Caki2 (cell line): ENCODE results near the gene CIB4. TPM values are rescaled to one million over a fixed set of nuclear protein-coding genes. Genes with fewer than 3 reads are reported as not detected.
"Not testable (repeated sequence)": the region's sequence is repeated elsewhere in the genome, so short reads cannot be mapped to it uniquely, and the experiment has no call there.

Experiments used
- DNase-seq: peaks from one replicate; pipeline ENCODE4 v3.0.0-alpha.2; 2015; ENCODE audit warnings: low read depth
- in situ Hi-C: cut with HindIII; loops from 2 replicates; pipeline ENCODE4 v1.10.0; 2016; ENCODE audit warnings: low sequenced_read_pairs, low pct_unique_long_range_greater_than_20kb, mixed read lengths
- total RNA-seq: library from RNA; depleted of rRNA; stranded (reverse); fragments of >200 nt; shearing (Covaris generic); gene quantifications from 2 replicates; pipeline ENCODE4 v1.2.3, GENCODE V29; 2014; ENCODE audit warnings: low replicate concordance

The CIB4 gene
- total RNA-seq, 1 experiment from 2014 or later = not detected

- in situ Hi-C loops = no loop called here
- DNase-seq = no peak
These were observed 29.0 kb upstream of the CIB4 start for GRCh38 chr2:26670171-26670570.

- in situ Hi-C loops = no loop called here
- DNase-seq = no peak
These were observed 27.9 kb upstream of the CIB4 start for GRCh38 chr2:26668856-26669750.

- in situ Hi-C loops = no loop called here
- no peak for DNase-seq
These were observed 26.9 kb upstream of the CIB4 start for GRCh38 chr2:26668041-26668440.

- DNase-seq = no peak
- in situ Hi-C loops = no loop called here
These were observed 25.5 kb upstream of the CIB4 start for GRCh38 chr2:26666671-26667070.

DNA sequence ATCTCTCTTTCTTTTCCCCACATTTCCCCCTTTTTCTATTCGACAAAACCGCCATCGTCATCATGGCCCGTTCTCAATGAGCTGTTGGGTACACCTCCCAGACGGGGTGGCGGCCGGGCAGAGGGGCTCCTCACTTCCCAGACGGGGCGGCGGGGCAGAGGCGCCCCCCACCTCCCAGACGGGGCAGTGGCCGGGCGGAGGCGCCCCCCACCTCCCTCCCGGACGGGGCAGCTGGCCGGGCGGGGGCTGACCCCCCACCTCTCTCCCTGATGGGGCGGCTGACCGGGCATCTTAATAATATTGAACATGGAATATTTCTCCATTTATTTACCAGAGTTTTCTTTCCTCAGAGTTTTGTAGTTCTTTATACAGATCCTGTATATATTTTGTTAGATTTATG lies 24.1 kb upstream of the CIB4 start:
- in situ Hi-C loops = not testable (repeated sequence)

DNA sequence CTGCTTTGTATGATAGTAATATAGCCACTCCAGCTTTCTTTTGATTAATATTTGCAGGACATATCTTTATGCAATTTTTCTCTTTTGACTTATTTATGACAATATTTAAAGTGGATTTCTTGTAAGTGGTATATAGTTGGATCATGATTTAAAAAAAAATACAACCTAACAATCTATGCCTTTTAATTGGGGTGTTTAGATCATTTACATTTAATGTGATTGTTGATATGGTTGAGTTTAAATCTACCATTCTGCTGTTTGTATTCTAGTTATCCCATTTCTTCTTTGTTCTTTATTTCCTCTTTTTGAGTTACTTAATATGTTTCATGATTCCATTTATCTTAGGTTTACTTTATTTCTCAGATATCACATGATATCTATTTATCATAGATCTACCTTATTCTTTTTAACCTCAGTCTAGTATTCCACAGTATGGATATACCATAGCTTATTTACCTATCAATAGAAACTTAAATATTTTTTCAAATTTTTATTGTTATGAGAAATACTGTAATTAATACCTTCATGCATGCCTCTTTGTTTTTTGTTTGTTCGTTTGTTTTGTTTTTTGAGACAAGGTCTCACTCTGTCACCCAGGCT lies 19.3 kb upstream of the CIB4 start:
- in situ Hi-C loops = no loop called here
- DNase-seq = no peak

More for the DNA sequence above, 24.1 kb upstream of the CIB4 start:
- DNase-seq = not testable (repeated sequence)

GRCh38 chr2:26658691-26659346 lies 17.7 kb upstream of the CIB4 start:
- in situ Hi-C loops = no loop called here
- no peak for DNase-seq

DNA sequence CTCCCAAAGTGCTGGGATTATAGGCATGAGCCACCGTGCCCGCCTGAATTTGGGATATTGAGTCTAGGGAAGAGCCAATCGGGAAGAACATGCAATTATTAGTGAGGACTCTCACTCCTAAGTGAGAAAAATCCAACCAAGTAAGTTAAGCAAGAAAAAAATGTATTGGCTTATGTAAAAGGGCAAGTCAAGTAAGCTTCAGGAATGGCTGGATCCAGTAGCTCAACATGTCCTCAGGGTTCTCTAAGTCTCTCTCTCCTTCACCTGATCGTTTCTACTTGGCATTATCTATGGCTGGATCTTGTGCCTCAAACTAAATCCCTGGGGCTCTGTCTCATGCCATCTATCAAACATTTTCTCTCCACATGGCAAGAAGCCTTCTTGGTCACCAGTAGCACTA lies 16.1 kb upstream of the CIB4 start:
- no peak for DNase-seq
- in situ Hi-C loops = no loop called here

GRCh38 chr2:26655611-26656195 lies 14.5 kb upstream of the CIB4 start:
- in situ Hi-C loops = no loop called here
- DNase-seq = no peak

GRCh38 chr2:26655120-26655519 lies 14.0 kb upstream of the CIB4 start:
- DNase-seq, in situ Hi-C loops: not testable (repeated sequence)

DNA sequence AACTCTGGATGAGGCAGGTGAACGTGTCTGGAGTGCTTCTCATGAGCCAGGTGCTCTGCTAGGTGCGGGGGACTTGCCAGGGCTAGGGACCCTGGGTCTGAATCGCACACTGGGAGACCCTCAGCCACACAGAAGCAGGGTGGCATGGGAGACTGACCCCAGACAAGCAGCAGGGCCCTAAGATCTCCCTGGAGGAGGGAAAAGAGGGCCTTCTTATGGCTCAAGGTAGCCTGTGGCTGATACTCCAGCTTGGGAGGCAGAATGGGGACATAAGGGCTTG lies 12.8 kb upstream of the CIB4 start:
- in situ Hi-C loops = no loop called here
- DNase-seq = no peak

GRCh38 chr2:26653207-26654060 lies 12.3 kb upstream of the CIB4 start:
- no peak for DNase-seq
- in situ Hi-C loops = no loop called here

GRCh38 chr2:26652361-26653041 lies 11.3 kb upstream of the CIB4 start:
- DNase-seq = no peak
- in situ Hi-C loops = no loop called here

DNA sequence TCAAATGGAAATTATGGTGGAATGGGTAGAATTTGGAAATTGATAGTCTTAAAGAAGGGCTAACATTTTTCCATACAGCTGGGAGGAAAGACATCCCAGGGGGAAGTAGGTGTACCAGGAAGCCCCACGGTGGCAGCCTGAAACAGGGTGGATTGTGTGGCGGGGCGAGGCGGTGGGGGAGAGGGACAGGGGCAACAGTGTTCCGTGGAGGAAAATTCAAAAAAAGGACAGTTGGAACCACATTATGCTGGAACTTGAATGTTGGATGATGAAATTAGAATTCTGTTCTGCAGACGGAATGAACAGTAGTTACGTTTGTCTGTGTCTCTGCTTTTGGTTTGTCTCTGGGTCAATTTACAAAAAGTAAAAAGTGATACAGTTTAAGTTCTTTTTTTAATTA lies 10.6 kb upstream of the CIB4 start:
- in situ Hi-C loops = no loop called here
- no peak for DNase-seq

DNA sequence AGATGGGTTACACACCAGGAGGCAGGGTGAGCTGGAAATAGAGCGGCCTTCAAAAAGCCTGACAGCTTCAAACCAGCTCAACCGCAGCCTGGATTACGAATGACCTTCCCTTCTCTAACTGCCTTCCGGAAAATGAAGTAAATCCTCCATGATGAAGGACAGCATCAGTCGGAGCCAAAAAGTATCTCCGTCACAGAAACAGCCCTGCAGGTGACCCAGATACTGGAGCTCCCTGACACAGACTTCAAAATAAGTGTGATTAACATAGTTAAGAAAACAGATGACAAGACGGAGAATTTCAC lies 10.3 kb upstream of the CIB4 start:
- in situ Hi-C loops = no loop called here
- DNase-seq = no peak

DNA sequence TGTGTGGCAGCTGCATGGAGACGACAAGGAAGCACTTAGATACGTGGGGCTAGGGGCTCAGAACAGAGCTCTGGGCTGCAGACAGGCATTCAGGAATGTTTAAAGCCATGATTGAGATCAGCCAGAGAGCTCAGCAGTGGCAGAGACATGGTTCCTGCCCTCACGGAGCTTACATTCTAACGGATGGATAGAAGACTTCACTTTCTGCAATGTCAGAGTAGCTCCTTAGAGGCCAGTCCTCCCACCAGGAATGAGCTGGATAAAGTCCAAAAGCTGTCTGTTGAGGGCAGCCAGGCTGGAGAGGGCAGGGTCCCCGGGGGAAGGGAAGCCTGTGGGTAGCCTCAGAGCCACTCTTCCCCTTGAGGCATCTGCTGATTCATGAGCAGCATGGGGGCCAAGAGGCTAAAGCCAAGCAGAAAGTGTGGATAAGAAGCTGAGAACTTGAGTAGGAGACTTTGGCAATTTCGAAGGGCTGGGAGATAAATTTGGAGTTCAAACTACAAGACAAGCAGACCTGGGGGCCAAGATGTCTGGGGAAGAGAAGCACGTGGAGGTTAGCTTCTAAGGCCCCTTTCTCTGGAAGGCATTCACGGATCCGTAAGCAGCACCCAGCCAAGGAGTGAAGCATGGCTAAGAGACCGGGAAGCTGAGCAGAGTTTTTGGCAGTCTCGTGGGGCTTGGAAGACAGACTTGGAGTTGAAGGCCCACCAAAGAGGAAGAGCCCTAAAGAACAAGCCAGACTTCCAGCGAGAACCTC lies 9.7 kb upstream of the CIB4 start:
- no peak for DNase-seq
- in situ Hi-C loops = no loop called here

- in situ Hi-C loops = no loop called here
- no peak for DNase-seq
These were observed 9.0 kb upstream of the CIB4 start for GRCh38 chr2:26649992-26650712.
